Measurements from ENCODE around the gene ANTXRL.
A peak's percentile ranks its signal among the peaks of the same experiment; 100 is the strongest.
"Not testable (repeated sequence)": the region's sequence is repeated elsewhere in the genome, so short reads cannot be mapped to it uniquely, and the experiment has no call there.

The ANTXRL gene

GRCh38 chr10:46308666-46309450 is 22.1 kb downstream of the ANTXRL start:
- H3K4me3 ChIP-seq (ENCODE audit: low read length), result no peak overlapping the region
- no peak for DNase-seq (ENCODE audit: low read depth)
- no peak overlapping the region for H3K9ac ChIP-seq (ENCODE audit: low read length)
- no peaks in the 10 kb centered on the region for H3K9me3 ChIP-seq (ENCODE audit: control insufficient read depth, low read length)
- H3K36me3 ChIP-seq (ENCODE audit: control insufficient read depth, insufficient read depth, low read length, severe bottlenecking), result no peaks in the 10 kb centered on the region
- peaks cover 8% of the 10 kb centered on the region for H3K4me1 ChIP-seq (ENCODE audit: control insufficient read depth, insufficient read depth, low read length)
- peaks cover 36% of the 10 kb centered on the region for H3K27me3 ChIP-seq (replicated peaks; ENCODE audit: control insufficient read depth, insufficient read depth, low read length)

DNA sequence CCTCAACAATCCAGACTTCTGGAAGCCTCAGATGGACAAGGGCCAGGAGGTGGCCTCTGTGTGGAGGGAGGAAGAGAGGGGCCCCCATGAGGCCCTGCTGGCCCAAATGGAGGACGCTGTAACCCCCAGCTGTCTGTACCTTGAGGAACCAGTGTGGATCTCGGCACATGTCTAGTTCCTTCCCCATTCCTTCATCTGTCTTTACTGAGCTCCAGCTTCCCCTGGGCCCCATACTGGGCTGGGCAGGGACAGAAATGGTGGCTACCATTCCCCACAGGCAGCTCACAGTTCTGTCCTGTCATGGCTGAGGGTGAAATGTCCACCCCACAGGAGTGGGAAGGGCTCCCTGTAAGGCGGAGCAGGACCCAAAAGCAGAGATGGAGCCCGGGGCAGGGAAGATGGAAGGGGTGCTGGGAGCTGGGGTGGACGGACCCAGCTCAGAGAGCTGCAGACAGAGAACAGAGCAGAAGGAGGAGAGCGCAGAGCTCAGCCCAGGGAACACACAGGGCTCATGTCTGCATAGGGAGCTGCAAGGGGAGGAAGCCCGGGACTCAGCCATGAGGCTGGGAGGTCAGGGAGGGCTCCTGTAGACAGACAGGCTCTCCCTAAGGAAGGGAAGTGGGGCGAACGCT is 22.8 kb downstream of the ANTXRL start:
- Histone ChIP-seq H3K9ac (ENCODE audit: low read length) (no peak overlapping the region), H3K4me1 (ENCODE audit: control insufficient read depth, insufficient read depth, low read length) (peaks cover 4% of the 10 kb centered on the region), H3K36me3 (ENCODE audit: control insufficient read depth, insufficient read depth, low read length, severe bottlenecking) (no peaks in the 10 kb centered on the region), H3K9me3 (ENCODE audit: control insufficient read depth, low read length) (no peaks in the 10 kb centered on the region), H3K27me3 (replicated peaks; ENCODE audit: control insufficient read depth, insufficient read depth, low read length) (peaks cover 36% of the 10 kb centered on the region), H3K4me3 (ENCODE audit: low read length) (no peak overlapping the region)
- DNase-seq (ENCODE audit: low read depth), result no peak

GRCh38 chr10:46310143-46310514 is 23.3 kb downstream of the ANTXRL start:
- DNase-seq (ENCODE audit: low read depth), result no peak
- H3K9me3 ChIP-seq (ENCODE audit: control insufficient read depth, low read length), result no peaks in the 10 kb centered on the region
- H3K9ac ChIP-seq (ENCODE audit: low read length), result no peak overlapping the region

GRCh38 chr10:46310851-46311250 is 24.1 kb downstream of the ANTXRL start:
- no peaks in the 10 kb centered on the region for H3K36me3 ChIP-seq (ENCODE audit: control insufficient read depth, insufficient read depth, low read length, severe bottlenecking)
- H3K9me3 ChIP-seq (ENCODE audit: control insufficient read depth, low read length), result no peaks in the 10 kb centered on the region
- no peak overlapping the region for H3K4me3 ChIP-seq (ENCODE audit: low read length)
- DNase-seq (ENCODE audit: low read depth), result no peak
- no peaks in the 10 kb centered on the region for H3K4me1 ChIP-seq (ENCODE audit: control insufficient read depth, insufficient read depth, low read length)
- no peak overlapping the region for H3K9ac ChIP-seq (ENCODE audit: low read length)
- H3K27me3 ChIP-seq (replicated peaks; ENCODE audit: control insufficient read depth, insufficient read depth, low read length), result peaks cover 35% of the 10 kb centered on the region

More at GRCh38 chr10:46310143-46310514, 23.3 kb downstream of the ANTXRL start:
- Histone ChIP-seq H3K4me3 (ENCODE audit: low read length) (no peak overlapping the region), H3K27me3 (replicated peaks; ENCODE audit: control insufficient read depth, insufficient read depth, low read length) (peaks cover 36% of the 10 kb centered on the region), H3K4me1 (ENCODE audit: control insufficient read depth, insufficient read depth, low read length) (no peaks in the 10 kb centered on the region), H3K36me3 (ENCODE audit: control insufficient read depth, insufficient read depth, low read length, severe bottlenecking) (no peaks in the 10 kb centered on the region)

GRCh38 chr10:46311501-46311951 is 24.7 kb downstream of the ANTXRL start:
- H3K4me1 ChIP-seq (ENCODE audit: control insufficient read depth, insufficient read depth, low read length), result no peaks in the 10 kb centered on the region
- H3K27me3 ChIP-seq (replicated peaks; ENCODE audit: control insufficient read depth, insufficient read depth, low read length), result peaks cover 34% of the 10 kb centered on the region
- no peaks in the 10 kb centered on the region for H3K9me3 ChIP-seq (ENCODE audit: control insufficient read depth, low read length)
- H3K36me3 ChIP-seq (ENCODE audit: control insufficient read depth, insufficient read depth, low read length, severe bottlenecking), result no peaks in the 10 kb centered on the region
- no peak overlapping the region for H3K4me3 ChIP-seq (ENCODE audit: low read length)
- no peak for DNase-seq (ENCODE audit: low read depth)
- no peak overlapping the region for H3K9ac ChIP-seq (ENCODE audit: low read length)

- not testable (repeated sequence) for H3K9me3 ChIP-seq (ENCODE audit: control insufficient read depth, low read length); H3K9ac ChIP-seq (ENCODE audit: low read length); H3K36me3 ChIP-seq (ENCODE audit: control insufficient read depth, insufficient read depth, low read length, severe bottlenecking); H3K4me1 ChIP-seq (ENCODE audit: control insufficient read depth, insufficient read depth, low read length); H3K4me3 ChIP-seq (ENCODE audit: low read length); DNase-seq (ENCODE audit: low read depth)
- peaks cover 29% of the 10 kb centered on the region for H3K27me3 ChIP-seq (replicated peaks; ENCODE audit: control insufficient read depth, insufficient read depth, low read length)
These were observed 25.2 kb downstream of the ANTXRL start for GRCh38 chr10:46311961-46312431.

DNA sequence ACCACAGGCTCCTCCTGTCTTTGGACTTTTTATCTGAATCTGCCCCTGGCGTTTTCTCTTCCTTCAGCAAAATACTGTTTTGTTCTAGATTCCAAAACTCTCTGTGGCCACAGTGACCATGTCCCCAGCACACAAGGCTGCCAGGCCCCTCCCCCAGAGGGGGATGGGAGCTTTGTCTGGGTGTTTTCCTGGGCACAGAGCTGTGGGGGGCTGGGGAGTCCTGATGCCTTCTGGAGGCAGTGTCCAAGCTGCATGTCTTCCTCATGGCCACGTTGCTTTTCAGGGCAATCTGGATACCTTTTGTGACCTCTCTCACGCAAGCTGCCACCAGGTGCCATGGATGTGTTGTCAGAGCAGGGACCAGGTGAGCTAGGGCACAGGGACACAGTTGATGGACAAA is 26.2 kb downstream of the ANTXRL start:
- H3K4me3 ChIP-seq (ENCODE audit: low read length), result no peak overlapping the region
- H3K36me3 ChIP-seq (ENCODE audit: control insufficient read depth, insufficient read depth, low read length, severe bottlenecking), result no peaks in the 10 kb centered on the region
- H3K4me1 ChIP-seq (ENCODE audit: control insufficient read depth, insufficient read depth, low read length), result no peaks in the 10 kb centered on the region
- H3K9ac ChIP-seq (ENCODE audit: low read length), result no peak overlapping the region
- H3K9me3 ChIP-seq (ENCODE audit: control insufficient read depth, low read length), result no peaks in the 10 kb centered on the region
- DNase-seq (ENCODE audit: low read depth), result no peak
- peaks cover 20% of the 10 kb centered on the region for H3K27me3 ChIP-seq (replicated peaks; ENCODE audit: control insufficient read depth, insufficient read depth, low read length)

DNA sequence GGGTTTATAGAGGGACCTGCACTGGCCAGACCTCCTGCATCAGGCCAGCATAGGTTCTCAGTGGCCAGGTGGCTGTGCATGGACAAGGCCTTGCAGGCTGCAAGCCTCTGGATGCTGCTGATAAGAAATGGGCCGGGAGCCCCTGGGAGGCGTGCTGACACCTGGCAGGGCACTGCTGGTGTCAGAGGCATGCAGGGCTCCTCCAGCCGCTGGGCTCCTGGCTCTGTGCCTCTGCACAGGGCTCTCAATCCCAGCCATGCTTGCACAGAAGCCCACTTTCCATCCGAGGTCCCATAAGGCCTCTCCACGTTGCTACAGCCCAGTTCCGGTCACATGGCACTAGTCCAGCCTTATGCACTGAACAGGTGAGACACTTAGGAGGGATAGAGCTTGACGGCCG is 27.3 kb downstream of the ANTXRL start:
- H3K9me3 ChIP-seq (ENCODE audit: control insufficient read depth, low read length), result no peaks in the 10 kb centered on the region
- H3K4me1 ChIP-seq (ENCODE audit: control insufficient read depth, insufficient read depth, low read length), result no peaks in the 10 kb centered on the region
- H3K9ac ChIP-seq (ENCODE audit: low read length), result no peak overlapping the region
- H3K4me3 ChIP-seq (ENCODE audit: low read length), result no peak overlapping the region
- no peak for DNase-seq (ENCODE audit: low read depth)
- no peaks in the 10 kb centered on the region for H3K36me3 ChIP-seq (ENCODE audit: control insufficient read depth, insufficient read depth, low read length, severe bottlenecking)
- H3K27me3 ChIP-seq (replicated peaks; ENCODE audit: control insufficient read depth, insufficient read depth, low read length), result peaks cover 20% of the 10 kb centered on the region

GRCh38 chr10:46315071-46315860 is 28.5 kb downstream of the ANTXRL start:
- H3K4me1 ChIP-seq (ENCODE audit: control insufficient read depth, insufficient read depth, low read length); H3K36me3 ChIP-seq (ENCODE audit: control insufficient read depth, insufficient read depth, low read length, severe bottlenecking); H3K9ac ChIP-seq (ENCODE audit: low read length); H3K4me3 ChIP-seq (ENCODE audit: low read length); H3K9me3 ChIP-seq (ENCODE audit: control insufficient read depth, low read length): not testable (repeated sequence)
- DNase-seq (ENCODE audit: low read depth), result peak; percentile 60
- H3K27me3 ChIP-seq (replicated peaks; ENCODE audit: control insufficient read depth, insufficient read depth, low read length), result peaks cover 27% of the 10 kb centered on the region

GRCh38 chr10:46317370-46317769 is 30.6 kb downstream of the ANTXRL start:
- Histone ChIP-seq H3K4me3 (ENCODE audit: low read length) (no peak overlapping the region), H3K9ac (ENCODE audit: low read length) (no peak overlapping the region), H3K36me3 (ENCODE audit: control insufficient read depth, insufficient read depth, low read length, severe bottlenecking) (no peaks in the 10 kb centered on the region), H3K9me3 (ENCODE audit: control insufficient read depth, low read length) (no peaks in the 10 kb centered on the region), H3K27me3 (replicated peaks; ENCODE audit: control insufficient read depth, insufficient read depth, low read length) (peaks cover 26% of the 10 kb centered on the region), H3K4me1 (ENCODE audit: control insufficient read depth, insufficient read depth, low read length) (no peaks in the 10 kb centered on the region)
- peak; percentile 9 for DNase-seq (ENCODE audit: low read depth)

GRCh38 chr10:46317889-46318288 is 31.1 kb downstream of the ANTXRL start:
- H3K9me3 ChIP-seq (ENCODE audit: control insufficient read depth, low read length), result no peaks in the 10 kb centered on the region
- H3K27me3 ChIP-seq (replicated peaks; ENCODE audit: control insufficient read depth, insufficient read depth, low read length), result peaks cover 26% of the 10 kb centered on the region

More at GRCh38 chr10:46317889-46318288, 31.1 kb downstream of the ANTXRL start:
- Histone ChIP-seq H3K4me3 (ENCODE audit: low read length) (no peak overlapping the region), H3K9ac (ENCODE audit: low read length) (no peak overlapping the region), H3K36me3 (ENCODE audit: control insufficient read depth, insufficient read depth, low read length, severe bottlenecking) (no peaks in the 10 kb centered on the region), H3K4me1 (ENCODE audit: control insufficient read depth, insufficient read depth, low read length) (no peaks in the 10 kb centered on the region)
- peak; percentile 14 for DNase-seq (ENCODE audit: low read depth)

Measured in adipocyte (in vitro differentiated cells).